H1 (cell line): Measurements from ENCODE around the gene PCDHGA1.

Source experiments
- CTCF ChIP-seq, 3 experiments: IDR thresholded peaks; 1 replicate in 2 of 3; 2 replicates in 1 of 3; pipeline versions ENCODE4 v1.5.1 to v1.6.1; 2011; ENCODE audit warnings: low read length in 3 of 3, mild to moderate bottlenecking in 3 of 3, inconsistent platforms in 2 of 3, low read depth in 1 of 3, moderate library complexity in 1 of 3; ENCODE audit not compliant: insufficient read depth in 1 of 3; ENCODE audit errors: control extremely low read depth in 1 of 3
- EP300 ChIP-seq, 2 experiments: IDR thresholded peaks; 1 replicate in 1 of 2; 2 replicates in 1 of 2; pipeline ENCODE4 v1.6.1; 2011 to 2012; ENCODE audit warnings: low read depth in 2 of 2, low read length in 2 of 2, mild to moderate bottlenecking in 2 of 2, borderline replicate concordance in 1 of 2, inconsistent platforms in 1 of 2, moderate library complexity in 1 of 2
- SIN3A ChIP-seq, 2 experiments: IDR thresholded peaks in 1 of 2; conservative IDR thresholded peaks in 1 of 2; 2 replicates each; pipeline ENCODE4 v1.6.1; 2011 to 2012; ENCODE audit warnings: low read length in 2 of 2, improper control_type of control experiment in 1 of 2, low read depth in 1 of 2, mild to moderate bottlenecking in 1 of 2

GRCh38 chr5:141382469-141383294, 52.4 kb downstream of the PCDHGA1 start, which contains the start of gene PCDHGA7:
- TF ChIP-seq CTCF (IDR thresholded peaks at IDR 0.05; ENCODE audit: control extremely low read depth in 1 of 3, insufficient read depth in 1 of 3, low read depth in 1 of 3, low read length in 3 of 3) (no peak), EP300 (IDR thresholded peaks at IDR 0.05; ENCODE audit: borderline replicate concordance in 1 of 2, low read depth in 2 of 2, low read length in 2 of 2) (no peak), SIN3A (conservative IDR thresholded peaks at IDR 0.05 in 1 of 2, IDR thresholded peaks at IDR 0.05 in 1 of 2; ENCODE audit: low read depth in 1 of 2, low read length in 2 of 2) (no peak)
